ENCODE results near the gene CFAP54.
"Not testable (repeated sequence)": the region's sequence is repeated elsewhere in the genome, so short reads cannot be mapped to it uniquely, and the experiment has no call there.

CFAP54 gene

GRCh38 chr12:96478011-96478410 lies 11.4 kb upstream of the CFAP54 start:
- no peak for DNase-seq

DNA sequence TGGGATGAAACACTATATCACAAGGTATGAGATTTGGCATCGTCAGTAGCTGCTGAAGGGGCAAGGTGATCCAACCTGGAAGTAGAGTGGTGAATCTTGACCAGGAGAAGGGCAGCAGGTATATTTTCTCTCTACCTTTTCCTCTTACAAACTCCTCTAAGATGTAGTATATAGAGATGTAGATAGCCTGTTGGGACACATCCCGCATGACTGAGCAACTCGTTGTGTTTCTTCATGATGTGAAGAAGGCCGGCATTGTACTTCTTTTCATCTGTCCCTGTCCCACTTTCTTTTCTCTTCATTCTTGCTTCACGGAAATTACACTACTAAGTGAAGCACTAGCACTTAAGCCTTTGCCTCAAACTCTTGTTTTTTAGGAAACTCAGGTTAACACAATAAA lies 7.3 kb upstream of the CFAP54 start:
- no peak for DNase-seq

GRCh38 chr12:96483116-96483515 lies 6.3 kb upstream of the CFAP54 start:
- DNase-seq = no peak

- no peak for DNase-seq
These were observed 2.4 kb upstream of the CFAP54 start for GRCh38 chr12:96486751-96487613.

- no peak for DNase-seq
These were observed 1.7 kb upstream of the CFAP54 start for GRCh38 chr12:96487634-96488033.

- no peak for DNase-seq
These were observed 3.7 kb downstream of the CFAP54 start for GRCh38 chr12:96493106-96493505.

DNA sequence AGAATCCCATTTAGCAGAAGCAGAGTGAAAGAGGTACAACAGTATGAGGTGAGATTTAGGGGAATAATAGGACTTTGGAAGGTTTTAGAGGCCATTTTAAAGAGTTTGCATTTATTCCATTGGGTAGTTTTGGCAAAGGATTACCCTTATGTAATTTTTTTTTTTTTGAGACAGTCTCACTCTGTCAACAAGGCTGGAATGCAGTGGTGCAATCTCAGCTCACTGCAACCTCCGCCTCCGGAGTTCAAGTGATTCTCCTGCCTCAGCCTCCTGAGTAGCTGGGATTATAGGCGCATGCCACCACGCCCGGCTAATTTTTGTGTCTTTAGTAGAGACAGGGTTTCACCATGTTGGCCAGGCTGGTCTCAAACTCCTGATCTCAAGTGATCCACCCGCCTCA lies 4.8 kb downstream of the CFAP54 start:
- DNase-seq = not testable (repeated sequence)

DNA sequence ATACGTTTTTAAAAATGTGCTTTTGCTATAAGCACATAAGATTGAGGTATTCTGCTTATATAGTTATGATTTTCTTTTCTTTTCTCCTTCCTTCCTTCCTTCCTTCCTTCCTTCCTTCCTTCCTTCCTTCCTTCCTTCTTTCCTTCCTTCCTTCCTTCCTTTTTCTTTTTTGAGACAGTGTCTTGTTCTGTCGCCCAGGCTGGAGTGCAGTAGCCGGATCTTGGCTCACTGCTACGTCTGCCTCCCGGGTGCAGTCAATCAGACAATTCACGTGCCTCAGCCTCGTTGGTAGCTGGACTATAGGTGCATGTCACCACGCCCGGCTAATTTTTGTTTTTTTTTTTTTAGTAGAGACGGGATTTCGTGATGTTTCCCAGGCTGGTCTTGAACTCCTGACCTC lies 5.8 kb downstream of the CFAP54 start:
- DNase-seq = no peak

- no peak for DNase-seq
These were observed 6.6 kb downstream of the CFAP54 start for GRCh38 chr12:96495841-96496545.

DNA sequence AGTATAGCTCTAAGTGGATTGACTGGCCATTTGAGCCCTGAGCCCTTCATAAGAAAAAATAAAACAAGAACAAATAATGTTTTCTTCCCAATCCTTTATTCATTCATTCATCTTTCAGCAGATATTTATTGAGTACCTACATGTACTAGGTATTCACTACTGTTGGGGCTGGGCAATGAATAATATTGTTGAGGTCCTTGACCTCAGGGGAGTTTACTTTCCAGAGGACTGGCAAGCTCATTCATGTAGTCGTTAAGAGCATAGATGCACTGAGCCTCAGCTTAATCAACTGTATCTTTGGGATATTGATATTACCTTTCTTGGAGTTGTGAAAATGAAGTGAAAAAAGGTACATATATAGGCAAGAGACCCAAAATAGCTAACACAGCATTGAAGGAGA lies 7.6 kb downstream of the CFAP54 start:
- DNase-seq = no peak

- DNase-seq = no peak
These were observed 8.5 kb downstream of the CFAP54 start for GRCh38 chr12:96497855-96498254.

GRCh38 chr12:96500693-96501092 lies 11.3 kb downstream of the CFAP54 start:
- DNase-seq = no peak

DNA sequence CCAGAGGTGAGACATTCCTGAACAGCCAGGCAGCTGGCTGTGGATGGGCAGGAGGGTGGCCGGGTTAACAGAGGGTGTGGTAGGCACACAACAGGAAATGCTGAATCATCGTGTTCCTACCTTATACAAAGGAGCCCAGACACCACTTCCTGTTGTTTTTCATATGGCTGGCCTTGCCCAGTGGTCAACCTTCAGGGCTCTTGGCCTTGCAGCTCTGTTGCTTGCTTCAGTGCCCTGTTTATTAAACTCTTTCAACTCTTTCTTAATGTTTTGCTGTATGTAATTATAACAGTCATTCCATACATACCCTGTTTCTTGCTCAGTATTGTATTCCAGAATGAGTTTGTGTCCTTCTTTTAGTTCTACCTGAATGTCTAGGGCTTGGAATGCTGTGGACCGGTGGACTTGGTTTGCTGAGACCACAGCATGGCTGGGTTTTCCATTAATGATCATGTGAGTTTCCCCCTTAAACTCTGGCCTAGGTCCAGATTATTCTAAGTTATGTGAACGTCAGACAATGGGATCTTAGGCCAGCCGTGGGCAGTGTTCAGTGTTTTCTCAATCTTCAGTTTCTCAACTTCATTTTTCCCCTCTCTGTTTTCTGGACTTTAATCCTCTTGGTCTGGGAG lies 11.9 kb downstream of the CFAP54 start:
- no peak for DNase-seq

GRCh38 chr12:96501908-96502307 lies 12.5 kb downstream of the CFAP54 start:
- DNase-seq = no peak

GRCh38 chr12:96502477-96502876 lies 13.1 kb downstream of the CFAP54 start:
- no peak for DNase-seq

DNA sequence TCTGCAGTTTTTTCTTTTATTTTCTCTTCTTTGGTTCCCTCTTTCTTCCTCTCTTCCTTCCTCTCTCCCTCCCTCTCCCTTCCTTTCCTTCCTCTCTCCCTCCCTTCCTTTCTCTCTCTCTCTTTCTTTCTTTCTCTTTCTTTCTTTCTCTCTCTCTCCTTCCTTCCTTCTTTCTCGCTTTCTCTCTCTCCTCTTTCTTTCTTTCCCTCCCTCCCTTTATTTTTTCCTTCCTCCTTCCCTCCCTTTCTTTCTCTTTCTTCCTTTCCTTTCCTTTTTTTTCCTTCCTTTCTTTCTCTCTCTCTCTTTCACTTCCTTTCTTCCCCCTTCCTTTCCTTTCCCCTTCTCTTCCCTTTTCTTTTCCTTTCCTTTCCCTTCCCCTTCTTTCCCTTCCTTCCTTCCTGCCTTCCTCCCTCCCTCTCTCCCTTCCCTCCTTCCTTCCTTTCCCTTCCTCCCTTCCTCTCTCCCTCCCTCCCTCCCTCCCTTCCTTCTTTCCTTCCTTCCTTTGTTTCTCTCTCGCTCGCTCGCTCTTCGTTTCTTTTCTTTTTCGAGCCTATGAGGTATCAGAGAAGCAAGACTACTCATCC lies 13.7 kb downstream of the CFAP54 start:
- DNase-seq = no peak

DNA sequence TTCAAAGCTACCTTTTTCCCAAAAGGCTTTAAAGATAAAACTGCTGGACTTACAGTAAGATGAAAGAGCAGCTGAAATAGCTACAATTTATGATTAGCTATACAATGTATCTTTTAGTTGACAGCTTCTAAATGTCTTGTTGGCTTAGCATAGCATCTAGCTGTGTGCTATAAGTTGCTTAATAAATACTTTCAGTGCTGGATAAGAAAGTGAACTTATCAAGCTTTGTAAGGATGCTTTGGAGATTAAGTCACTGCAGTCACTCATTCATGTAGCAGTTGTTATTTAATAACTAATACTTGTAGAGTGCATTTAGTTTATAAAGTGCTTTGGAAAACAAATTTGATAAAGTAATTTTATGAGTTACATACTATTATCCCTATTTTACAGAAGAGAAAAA lies 14.6 kb downstream of the CFAP54 start:
- DNase-seq = no peak

DNA sequence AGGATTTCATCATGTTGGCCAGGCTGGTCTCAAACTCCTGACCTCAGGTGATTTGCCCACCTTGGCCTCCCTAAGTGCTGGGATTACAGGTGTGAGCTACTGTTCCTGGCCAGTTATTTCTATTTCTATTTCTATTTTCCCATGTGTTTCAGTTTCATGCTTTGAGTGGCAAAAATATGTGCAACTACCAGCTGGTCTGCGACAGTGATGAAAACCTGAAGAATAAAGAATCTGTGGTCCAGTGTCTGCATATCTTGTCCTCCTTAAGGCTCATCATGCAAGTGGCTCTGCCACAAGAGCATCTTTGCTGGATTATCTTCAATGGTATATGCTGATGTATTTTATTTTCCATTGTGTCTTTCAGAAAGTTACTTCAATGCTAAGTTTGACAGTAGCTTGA lies 17.4 kb downstream of the CFAP54 start:
- no peak for DNase-seq

- no peak for DNase-seq
These were observed 21.0 kb downstream of the CFAP54 start for GRCh38 chr12:96510306-96510764.

- DNase-seq = no peak
These were observed 23.8 kb downstream of the CFAP54 start for GRCh38 chr12:96513166-96513565.

DNA sequence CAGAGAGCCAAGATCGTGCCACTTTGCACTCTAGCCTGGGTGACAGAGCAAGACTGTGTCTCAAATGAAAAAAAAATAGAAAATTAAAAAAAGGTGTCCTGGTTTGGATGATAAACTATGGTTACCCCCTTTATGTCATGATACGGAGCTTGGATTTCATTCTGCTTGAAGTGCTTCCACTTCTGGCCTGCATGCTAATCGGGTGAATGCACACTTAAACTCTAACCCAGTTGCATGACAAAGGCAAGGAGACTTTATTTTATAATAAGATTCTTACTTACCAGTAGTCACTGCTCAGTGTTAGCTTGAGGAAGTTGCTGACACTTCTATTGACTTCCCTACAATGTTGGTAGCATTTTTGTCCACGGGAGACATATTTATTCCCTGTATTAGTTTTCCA lies 24.3 kb downstream of the CFAP54 start:
- no peak for DNase-seq

DNA sequence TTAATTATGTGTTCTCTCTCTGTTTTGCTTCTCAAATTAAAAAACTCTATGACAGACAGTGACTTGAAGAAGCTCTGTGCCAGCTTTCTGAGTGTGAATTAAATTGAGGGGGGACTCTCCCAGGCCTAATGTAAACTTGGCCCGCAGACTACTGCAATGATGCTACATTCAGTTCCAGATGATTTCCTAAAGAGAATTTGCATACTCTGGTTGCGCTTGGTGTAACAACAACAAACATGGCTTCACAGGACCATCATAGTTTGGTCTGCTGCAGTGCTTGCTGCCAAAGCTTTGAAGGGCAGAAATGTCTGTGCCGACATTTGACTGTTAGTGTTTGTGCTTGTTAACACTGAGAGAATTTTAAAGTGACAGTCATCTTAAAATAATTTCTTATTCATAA lies 25.0 kb downstream of the CFAP54 start:
- no peak for DNase-seq

Measured in NCI-H2171 treated with DMSO at 0.1 percent for 48 hours (cell line).